ENCODE results near the gene MACF1.

DNA sequence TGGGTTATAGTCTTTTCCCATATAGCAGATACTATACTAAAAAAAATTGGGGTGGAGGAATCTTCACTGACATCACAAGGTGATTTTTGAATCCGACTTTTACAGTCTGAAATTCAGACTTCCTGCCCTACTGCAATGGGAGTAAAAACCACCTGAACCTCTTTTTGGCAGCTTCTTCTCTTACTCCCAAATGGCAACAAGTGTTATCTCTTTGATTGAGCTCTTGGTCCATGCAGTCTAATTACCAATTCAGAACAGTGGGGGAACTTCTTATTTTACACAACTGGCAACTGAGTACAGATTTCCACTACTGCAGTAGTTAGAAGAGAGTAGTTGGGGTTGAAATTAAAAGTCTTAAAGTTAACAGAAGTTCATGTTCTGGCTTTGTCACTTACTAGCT lies 62.3 kb downstream of the MACF1 start:
- TF ChIP-seq, protein P1, sequence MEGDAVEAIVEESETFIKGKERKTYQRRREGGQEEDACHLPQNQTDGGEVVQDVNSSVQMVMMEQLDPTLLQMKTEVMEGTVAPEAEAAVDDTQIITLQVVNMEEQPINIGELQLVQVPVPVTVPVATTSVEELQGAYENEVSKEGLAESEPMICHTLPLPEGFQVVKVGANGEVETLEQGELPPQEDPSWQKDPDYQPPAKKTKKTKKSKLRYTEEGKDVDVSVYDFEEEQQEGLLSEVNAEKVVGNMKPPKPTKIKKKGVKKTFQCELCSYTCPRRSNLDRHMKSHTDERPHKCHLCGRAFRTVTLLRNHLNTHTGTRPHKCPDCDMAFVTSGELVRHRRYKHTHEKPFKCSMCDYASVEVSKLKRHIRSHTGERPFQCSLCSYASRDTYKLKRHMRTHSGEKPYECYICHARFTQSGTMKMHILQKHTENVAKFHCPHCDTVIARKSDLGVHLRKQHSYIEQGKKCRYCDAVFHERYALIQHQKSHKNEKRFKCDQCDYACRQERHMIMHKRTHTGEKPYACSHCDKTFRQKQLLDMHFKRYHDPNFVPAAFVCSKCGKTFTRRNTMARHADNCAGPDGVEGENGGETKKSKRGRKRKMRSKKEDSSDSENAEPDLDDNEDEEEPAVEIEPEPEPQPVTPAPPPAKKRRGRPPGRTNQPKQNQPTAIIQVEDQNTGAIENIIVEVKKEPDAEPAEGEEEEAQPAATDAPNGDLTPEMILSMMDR (conservative IDR thresholded peaks at IDR 0.05; ENCODE audit: low read depth, low read length) = no peak
- no peak for TF ChIP-seq EZH2 (IDR thresholded peaks at IDR 0.05; ENCODE audit: low read length, unreplicated experiment)

All from PC-3 (cell line).